ENCODE data around the gene RGMB.

RGMB gene

DNA sequence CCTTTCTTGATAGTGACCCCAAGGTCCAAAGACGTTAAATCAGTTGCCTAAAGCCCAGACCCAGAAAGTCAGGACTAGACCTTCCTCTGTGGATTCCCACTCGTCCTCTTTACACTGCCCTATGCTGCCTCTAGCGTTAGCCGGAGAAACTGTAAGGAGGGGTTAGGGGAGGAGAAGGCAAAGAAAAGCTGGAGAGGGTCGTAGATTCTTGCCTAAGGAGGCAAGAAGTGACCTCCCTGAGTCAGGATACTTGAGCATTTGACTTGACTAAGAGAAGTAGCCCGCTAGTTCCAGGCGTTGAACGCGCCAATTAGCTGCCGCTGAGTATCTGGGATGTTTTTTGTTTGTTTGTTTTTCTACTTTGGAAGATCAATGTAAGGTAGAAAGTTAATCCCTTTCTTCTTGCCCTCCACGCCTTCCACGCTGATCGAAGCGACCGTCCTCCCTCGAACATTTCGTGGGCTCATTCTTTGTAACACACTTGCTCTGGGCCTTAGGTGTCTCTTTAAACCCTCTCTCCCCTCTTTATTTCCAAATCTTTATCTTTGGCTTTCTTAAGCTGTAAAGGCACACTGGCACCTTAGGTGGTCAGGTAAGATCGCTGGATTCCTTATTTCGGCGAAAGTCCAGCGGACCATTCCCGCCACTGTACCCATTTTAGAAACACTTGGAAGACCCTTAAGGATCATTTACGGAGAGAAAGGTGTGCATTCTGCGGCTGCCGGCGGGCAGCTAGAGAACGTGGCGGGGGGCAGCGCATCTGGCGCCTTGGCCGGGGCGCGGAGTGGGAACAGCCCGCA is 5.1 kb upstream of the RGMB start:
- no peak for DNase-seq (ENCODE audit: low read depth in 2 of 2)

DNA sequence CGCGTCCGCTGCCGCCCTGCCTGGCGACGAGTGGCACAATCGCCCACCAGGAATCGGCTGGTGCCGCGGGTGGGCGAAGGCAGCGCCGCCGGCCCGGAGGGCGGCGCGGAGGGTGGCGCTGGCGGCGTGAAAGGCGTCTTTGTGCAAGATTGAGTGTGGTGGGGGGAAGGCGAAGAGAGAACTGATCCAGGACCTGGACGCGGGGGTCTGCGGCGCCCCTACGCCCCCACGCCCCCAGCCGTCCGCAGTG is 4.6 kb upstream of the RGMB start:
- no peak for DNase-seq (ENCODE audit: low read depth in 2 of 2)

DNA sequence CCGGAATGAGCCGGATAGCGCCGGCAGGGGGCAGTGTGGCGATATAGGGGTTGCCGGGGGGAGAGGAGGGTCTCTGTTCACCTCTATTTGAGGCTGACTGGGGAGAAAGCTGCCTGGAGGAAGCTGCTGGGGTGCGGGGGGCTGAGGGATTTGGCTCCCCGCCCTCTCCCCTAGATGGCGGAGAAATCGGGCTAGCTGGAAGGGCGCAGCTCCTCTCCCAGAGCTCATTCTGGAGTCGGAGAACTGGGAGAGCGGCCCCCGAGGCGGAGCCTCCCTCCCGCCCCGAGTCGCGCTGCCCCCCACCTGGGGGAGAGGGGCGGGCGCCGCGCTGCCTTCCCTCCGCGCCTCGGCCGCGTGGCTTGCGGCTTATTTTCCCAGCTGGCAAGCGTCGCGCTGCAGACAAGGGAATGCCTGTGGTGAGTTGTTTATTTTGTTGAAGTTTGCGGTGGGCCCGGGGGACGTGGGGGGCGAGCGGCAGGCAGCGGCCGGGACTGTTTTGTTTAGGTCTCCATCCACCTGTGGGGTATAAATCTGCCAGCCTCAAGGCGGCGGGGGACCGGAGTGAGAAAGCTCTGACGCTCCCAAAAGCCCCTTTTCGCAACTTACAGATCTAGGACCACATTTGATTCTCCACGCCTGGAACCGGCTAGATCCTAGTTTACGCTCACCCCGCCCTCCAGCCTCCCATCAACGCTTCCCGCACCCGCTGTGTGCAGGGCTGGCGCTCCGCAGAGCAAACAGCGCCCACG is 4.1 kb upstream of the RGMB start:
- no peak for DNase-seq (ENCODE audit: low read depth in 2 of 2)

DNA sequence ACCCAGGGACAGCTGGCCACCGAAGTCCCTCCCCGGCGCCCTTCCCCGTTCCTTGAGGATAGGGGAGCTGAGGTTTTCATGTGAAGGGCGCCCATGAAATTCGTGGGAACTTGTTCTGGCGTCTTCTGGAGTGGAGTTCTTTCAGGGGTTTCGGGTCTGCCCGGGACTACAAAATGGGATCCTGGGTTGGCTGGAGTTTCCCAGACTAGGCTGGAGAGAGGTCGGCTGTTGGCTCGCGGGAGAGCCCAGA is 3.6 kb upstream of the RGMB start:
- no peak for DNase-seq (ENCODE audit: low read depth in 2 of 2)

DNA sequence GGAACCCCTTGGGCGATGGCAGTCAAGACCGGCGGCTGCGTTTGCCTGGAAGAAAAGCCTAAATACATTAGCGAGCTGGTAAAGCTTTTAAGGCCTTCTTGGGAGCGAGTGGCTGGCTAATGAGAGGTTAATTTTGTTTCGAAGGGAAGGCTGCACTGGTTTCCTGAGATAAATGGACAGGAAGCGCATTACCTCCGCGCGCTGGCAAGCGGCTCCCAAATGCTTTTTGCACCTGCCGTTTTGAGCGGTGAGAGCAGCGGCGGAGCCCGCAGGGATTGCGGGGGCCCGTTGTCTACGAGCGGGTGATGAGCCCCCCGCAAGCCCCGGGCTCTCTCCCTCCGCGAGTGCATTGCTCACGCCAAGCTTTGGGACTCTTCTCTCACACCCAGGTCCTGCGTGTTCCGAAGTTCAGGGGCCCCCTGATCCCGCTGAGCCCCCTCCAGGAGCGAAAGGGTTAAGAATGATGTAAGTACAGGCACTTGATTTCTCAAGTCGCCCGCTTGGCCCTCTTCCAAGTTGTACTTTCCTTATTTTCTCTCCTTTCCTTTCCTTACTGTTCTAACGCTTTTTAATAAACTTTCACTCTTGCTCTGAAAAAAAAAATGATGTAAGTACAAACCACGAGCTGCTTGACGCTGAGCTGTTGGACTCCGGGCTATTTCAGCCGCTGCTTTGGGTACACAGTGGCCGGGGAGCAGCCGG is 3.1 kb upstream of the RGMB start:
- no peak for DNase-seq (ENCODE audit: low read depth in 2 of 2)

DNA sequence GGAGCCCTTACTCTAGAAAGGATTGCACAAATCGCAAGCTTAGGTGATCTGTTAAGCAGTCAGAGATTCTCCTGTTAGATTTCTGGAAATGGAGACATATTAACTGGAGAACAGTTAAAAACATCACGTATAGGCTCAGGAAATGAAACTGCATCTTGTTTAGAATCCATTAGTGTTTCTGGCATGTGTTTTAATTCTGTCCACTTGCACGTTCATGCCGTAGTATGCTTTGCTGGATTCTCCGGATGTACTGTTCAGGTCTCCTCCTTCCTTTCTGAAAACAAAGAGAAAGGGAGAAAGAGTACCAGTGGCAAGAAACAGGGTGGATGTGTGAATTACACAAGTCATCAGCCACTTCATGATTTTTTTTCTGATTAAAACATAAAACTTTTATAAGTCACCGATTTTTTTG is 2.5 kb upstream of the RGMB start:
- no peak for DNase-seq (ENCODE audit: low read depth in 2 of 2)

DNA sequence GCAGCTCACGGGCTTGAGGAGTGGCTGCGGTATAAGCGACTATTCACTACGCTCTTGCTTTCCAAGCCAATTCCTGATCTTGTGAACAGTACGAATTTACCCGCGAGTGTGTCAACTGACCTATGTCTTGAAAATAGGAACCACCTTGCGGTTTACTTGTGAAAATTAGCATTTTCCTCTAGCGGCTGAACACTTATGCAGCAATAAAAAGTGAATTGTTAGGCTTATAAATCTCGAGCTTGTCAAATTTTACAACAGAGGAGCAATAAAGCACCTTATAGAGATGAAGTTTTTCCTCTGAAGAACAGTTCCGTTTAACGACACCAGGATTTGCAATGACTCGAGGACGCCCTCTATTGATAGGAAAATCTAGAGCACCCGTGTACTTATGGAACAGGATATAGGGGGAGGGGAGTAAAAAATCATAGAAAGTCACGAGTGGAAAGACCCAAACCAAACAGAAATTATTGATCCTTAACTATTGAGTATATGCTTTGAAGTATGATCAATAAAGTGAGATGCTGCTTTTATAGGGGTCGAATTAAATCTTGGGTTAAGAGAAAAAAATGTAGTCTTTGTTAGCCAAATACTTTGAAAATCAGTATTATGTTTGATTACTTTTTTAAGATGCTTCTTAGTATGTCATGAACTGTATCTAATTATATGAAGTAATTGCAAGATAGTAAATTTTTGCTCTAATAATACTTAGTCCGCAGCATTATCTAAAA is 1.9 kb upstream of the RGMB start:
- no peak for DNase-seq (ENCODE audit: low read depth in 2 of 2)

DNA sequence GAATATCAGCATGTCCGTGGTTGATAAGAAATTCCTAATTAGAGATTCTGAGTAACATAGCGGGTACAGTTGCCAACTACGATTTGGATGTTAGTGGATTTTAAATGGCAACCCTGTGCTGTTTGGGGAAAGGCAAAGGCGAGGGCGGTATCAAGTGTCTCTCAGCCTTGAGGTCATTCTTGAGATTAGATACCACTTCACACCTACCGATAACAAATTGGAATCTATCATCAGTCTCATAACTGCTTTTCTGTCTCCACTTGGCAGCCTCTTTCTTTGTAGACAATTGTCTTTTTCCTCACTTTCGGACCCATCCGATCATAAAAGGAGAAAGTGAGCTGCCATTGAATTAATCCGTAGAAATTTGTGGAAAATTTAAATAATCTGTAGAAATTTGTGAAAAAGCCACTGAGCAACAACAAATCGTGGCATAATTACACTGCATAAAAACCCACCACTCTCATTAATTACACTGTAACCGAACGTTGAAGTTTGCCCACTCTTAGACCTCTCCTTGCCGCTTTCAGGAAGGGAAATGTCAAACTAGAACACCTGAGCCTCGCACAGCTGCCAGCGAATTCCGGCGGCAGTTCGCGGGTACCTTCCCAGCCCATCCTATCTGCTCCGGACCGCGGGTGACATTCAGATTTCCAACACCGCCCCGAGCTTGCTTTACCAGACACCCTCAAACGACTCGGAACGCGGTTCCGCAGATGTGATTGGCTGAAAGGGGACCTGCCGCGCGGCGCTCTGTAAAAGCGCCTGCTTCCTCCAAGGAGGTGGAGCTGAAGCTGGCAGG is 849 bp upstream of the RGMB start:
- DNase-seq (ENCODE audit: low read depth in 2 of 2), result no peak

DNA sequence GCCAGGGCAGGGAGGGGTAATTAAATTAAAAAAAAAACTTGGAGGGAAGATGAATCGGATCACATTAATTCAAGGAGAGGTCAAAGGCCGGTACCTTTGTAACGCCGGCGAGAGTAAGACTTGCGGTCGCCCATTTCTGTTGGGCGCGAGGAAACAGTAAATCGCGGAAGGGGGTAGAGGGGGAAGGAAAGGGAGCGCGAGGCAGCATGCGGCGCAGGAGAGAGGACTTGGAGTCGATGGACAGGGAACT is 324 bp upstream of the RGMB start:
- DNase-seq (ENCODE audit: low read depth in 2 of 2), result no peak

DNA sequence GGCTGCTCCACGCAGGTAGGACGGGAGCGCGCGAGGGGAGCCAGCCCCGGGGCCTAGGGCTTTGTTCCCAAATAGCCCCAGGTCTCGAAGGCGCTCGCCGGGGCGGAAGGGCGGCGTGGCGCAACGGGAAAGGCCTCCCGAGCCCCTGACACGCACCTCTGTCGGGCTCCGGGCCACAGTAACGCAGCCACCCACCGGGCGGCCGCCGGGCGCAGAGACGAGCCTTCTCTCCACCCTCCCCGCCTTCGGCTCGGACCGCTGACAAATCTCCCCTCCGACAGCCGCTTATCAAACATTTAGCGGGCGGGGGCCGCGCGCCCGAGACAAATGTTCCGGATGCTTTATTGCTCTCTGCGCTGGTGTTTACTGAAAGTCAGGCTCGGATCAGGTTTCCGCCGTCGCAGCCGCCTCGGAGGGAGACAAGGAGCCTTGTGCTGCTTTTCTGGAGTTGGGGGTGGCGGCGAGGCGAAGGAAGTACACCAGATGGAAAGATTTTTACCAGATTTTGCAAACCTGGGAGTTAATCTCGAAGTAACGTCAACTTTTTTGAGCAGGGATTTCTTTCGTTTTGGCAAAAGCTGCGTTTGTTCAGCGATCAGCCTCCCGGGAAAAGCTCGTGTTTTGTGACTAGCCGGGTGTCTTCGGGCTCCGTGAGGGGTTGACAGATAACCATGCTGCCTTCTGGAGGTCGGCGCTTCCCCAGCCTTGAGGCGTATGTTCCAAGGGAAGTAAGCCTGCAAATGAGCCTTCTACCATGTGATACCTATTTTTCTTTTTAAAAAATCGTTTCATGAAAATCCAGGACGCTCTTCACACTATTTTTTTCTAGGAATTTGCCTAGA is 950 bp downstream of the RGMB start:
- no peak for DNase-seq (ENCODE audit: low read depth in 2 of 2)

DNA sequence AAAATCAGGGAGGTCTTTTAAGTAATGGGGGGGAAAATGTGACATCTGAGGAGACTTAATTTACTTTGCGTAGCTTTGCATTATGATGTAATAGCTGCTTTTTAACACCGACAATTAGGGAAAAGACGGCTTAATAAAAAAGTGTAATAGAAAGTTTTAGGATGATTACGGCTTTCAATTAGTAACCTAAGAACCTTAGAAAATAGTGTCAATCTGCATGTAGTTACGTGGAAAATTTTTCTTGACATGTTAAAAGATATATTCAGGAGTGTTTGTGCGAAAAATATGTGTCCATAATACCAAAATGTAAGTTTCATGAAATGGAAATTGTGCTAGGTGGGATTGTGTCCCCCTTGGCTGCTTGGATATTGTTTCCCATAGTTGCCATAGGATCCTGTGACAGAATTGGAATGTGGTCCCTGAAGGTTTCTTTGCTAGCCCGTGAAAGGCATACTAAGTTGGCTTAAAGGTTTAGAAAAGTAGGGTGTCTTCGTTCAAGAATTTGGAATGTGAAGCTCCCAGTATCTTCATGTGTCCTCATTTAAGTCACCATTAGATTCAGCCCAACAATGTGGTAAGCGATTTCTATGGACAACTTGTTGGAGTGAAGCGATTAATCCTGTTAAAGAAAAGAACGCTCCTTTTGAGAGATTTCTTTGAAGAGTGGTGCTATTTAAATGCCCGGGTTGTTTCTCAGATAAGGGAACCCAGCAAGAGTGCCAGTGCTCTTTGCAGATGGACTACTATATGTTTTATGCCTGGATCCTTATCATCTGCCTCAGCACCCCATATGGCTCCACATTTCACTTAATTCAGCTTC is 2.0 kb downstream of the RGMB start:
- no peak for DNase-seq (ENCODE audit: low read depth in 2 of 2)

DNA sequence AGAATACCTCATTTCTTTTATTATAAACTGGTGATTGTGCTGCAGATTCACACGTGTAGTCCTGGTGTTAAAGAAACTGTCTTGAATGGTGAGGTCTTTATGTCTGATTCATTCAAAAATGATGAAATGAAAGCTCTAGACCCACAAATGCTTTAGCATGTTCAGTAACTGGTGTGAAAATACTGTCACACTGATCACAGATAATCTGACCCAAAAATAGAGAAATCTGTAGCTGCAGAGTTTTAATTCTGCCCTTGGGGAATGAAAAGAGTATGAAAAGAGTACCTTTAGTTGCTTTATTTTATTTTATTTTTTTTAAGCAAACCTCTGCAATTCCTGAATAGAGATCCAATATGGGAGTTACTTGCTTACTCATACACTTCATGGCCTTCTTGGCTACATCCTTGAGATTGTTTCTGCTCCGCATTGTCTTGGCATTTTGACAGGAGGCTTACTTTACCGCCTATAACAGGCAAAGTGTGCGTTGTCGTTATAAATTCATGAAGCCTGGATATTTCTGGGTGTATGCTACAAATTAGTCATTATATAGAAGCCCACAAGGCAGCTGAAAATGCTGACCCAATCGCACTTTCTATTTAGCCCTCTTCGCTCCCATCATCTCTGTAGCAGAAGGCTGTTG is 2.7 kb downstream of the RGMB start:
- DNase-seq (ENCODE audit: low read depth in 2 of 2), result no peak

DNA sequence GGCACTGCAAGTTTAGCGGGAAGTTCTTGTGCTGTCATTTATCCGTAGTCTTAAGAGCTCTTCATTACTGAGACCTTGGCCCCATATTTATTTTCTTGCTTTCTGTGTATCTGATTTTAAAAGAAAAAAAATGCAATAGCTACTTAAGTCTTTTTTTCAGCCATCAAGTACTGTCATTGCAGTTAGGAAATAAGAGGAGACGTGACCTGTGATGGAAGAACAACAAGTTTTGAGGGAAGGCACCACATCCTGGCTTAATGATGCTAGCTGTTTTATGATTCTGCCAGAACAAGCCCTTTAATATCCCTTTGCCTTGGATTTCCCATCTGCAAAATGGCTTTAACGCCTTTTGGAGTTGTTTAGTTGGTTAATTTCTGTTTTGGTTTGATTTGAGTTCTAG is 3.8 kb downstream of the RGMB start:
- DNase-seq (ENCODE audit: low read depth in 2 of 2), result no peak

DNA sequence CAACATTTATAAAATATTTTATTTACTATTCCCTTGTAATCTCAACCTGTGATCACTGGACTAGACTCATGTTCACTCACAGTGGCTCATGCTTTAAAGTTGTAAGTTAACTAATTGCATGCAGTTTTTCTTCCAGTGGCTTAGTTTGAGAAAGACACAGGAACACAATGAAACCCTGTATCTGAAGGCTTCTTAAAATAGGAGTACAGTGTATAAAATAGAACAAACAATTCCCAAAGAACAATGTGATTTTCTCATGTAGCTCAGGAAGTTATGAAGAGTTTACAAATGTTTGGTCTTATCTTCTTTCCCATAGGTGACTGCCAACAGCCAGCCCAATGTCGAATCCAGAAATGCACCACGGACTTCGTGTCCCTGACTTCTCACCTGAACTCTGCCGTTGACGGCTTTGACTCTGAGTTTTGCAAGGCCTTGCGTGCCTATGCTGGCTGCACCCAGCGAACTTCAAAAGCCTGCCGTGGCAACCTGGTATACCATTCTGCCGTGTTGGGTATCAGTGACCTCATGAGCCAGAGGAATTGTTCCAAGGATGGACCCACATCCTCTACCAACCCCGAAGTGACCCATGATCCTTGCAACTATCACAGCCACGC is 5.9 kb downstream of the RGMB start:
- no peak for DNase-seq (ENCODE audit: low read depth in 2 of 2)

DNA sequence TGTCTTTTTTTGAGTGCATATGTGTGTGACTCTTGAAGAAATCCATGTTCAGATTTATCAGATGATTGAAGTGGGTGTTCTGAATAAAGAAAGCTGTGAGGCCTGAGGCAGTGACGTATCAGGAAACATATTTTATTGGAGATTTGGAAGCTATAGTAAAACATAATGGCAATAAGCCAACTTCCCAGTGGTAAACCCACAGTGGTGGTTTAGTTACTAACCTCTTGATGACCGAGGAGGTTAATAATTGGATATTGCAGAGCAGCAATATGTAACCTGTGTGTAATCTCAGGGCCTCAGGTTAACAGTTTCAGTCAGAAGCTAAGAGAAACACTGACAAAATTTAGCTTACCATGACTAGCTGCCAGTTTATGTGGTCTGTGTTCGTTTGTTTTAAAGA is 6.9 kb downstream of the RGMB start:
- DNase-seq (ENCODE audit: low read depth in 2 of 2), result no peak

DNA sequence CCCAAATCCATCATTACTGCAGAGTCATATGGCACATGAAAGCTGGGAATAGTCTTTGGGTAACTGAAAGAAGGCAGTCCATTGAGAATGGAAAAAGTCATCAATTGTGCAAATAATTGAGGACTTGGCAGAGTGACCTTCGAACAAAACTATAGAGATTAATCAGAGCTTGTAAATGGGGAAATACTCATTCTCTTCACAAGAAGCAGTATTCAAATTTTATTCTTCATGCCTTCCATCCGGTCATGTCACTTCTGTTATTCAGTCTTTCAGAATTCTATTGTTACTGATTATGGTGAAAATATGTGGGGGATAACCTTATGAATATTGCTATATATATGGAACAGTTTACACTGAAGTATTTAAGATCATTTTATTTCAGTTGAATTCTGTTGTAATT is 8.1 kb downstream of the RGMB start:
- no peak for DNase-seq (ENCODE audit: low read depth in 2 of 2)

DNA sequence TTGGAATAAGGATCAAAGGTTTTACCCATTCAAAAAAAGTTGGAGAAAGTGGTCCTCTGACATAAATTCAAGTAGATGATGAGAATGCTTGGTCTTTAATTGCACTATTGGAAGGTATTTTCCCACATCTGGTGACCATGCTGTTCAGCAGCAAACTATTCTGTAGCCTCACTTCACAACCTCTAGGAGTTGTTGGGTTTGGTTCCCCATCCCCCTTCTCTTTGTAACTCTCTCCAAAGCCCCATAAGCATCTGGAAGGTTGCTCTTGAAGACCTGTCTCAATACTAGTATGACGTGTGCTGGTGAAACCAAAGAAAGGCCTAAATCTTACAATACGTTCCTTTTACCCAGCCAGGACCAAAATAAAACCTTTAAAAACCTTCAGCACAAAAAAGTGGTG is 8.5 kb downstream of the RGMB start:
- DNase-seq (ENCODE audit: low read depth in 2 of 2), result no peak

DNA sequence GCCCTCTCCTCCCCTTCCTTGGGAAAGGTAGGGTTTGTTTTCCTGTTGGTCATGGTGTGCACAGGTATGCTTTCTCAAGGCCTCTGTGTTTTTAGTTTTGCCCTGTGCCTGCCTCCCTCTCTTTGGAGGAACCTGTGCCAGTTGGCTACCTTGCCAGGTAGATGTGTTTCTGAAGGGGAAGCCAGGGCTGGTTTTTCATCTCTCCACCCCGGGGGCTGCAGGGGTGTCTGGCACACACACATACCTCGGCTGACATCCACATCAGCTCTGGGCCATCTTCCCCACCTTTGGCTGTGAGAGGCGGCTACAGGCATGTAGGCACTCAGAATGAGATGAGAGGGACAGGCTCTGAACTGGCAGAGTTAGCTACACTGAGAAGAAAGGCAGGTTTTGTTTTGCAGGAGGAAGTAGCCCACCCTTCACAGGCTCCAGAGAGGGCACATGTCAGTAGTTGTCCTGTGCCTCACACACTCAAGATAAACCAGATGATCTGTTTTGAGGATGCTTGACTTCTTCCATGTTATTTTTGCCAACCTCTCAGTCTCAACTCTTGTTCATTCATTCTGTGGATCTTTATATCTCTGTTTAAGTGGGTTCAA is 9.7 kb downstream of the RGMB start:
- no peak for DNase-seq (ENCODE audit: low read depth in 2 of 2)

DNA sequence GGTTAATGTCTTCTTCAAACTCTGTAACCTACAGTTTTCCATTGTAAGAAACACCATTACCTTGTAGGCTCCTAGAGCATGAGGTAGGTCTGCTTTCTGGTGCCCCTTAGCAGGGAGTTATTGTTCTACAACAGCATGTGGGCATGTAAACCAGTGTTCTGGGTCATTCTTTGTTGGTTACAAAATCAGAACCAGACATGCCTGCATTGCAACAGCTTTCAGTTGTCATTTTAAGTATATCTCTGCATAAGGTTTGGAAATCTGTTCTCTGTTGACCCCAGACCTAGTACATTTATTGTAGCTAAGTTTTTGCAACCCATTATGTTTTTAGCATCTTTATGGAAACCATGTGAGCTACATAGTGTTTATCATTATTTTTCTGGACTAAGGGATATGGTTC is 10.9 kb downstream of the RGMB start:
- no peak for DNase-seq (ENCODE audit: low read depth in 2 of 2)
